Body of pancreas (tissue), 4 donors: Measurements from ENCODE around the gene CPNE7. TPM values are rescaled to one million over a fixed set of nuclear protein-coding genes. Genes with fewer than 3 reads are reported as not detected.

Experiments used
- ATAC-seq: fragments of 150-250 bp; one replicate; pipeline ENCODE4 v1.9.1; 2016
- DNase-seq, 4 donors: peaks; one replicate each; pipeline ENCODE4 v3.0.0-alpha.2; 2019
- H3K27ac ChIP-seq, 4 donors: fragments of 200-600 bp; sonication (generic); 1 replicate in 3 of 4; 2 replicates in 1 of 4; pipeline versions ENCODE4 v1.5.1 to v1.6.1; 2016 to 2019; ENCODE audit warnings: mild to moderate bottlenecking in 1 of 4, mixed read lengths in 1 of 4, moderate library complexity in 1 of 4
- H3K27me3 ChIP-seq, 2 donors: fragments of 200-600 bp; sonication (generic); one replicate each; pipeline ENCODE4 v1.6.0; 2016; ENCODE audit warnings: mild to moderate bottlenecking in 1 of 2
- H3K36me3 ChIP-seq, 2 donors: fragments of 200-600 bp; sonication (generic); replicated peaks in 1 of 2; 2 replicates each; pipeline ENCODE4 v1.5.1; 2016; ENCODE audit warnings: low read depth in 2 of 2; ENCODE audit not compliant: insufficient read depth in 1 of 2
- H3K4me1 ChIP-seq: fragments of 200-600 bp; sonication (generic); one replicate; pipeline ENCODE4 v1.6.0; 2016
- H3K4me3 ChIP-seq, 2 donors: fragments of 200-600 bp; sonication (generic); 1 replicate in 1 of 2; 2 replicates in 1 of 2; pipeline ENCODE4 v1.5.1; 2016 to 2019
- H3K9me3 ChIP-seq, 3 donors: fragments of 200-600 bp; sonication (generic); 1 replicate in 2 of 3; 2 replicates in 1 of 3; pipeline ENCODE4 v1.5.1; 2016
- CTCF ChIP-seq, 7 experiments: fragments of 450-650 bp in 4 of 7; fragments of 200-600 bp in 3 of 7; sonication (generic) in 3 of 7; IDR thresholded peaks; one replicate each; pipeline ENCODE4 v1.5.1; 2016 to 2019; ENCODE audit warnings: antibody characterized with exemption in 7 of 7
- POLR2A ChIP-seq, 3 donors: fragments of 450-650 bp; IDR thresholded peaks; one replicate each; pipeline ENCODE4 v1.6.1; 2016; ENCODE audit warnings: antibody characterized with exemption in 3 of 3, mild to moderate bottlenecking in 2 of 3
- WGBS, 2 donors: methylation state at CpG; one replicate each; pipeline ENCODE4 v1.1.5; 2017; 5-methylcytosine and 5-hydroxymethylcytosine counted together
- intact Hi-C: fragments of 100-400 bp; cut with DNase I; formaldehyde crosslinking; loops from one replicate; pipeline ENCODE4 v1.15.1; 2023
- total RNA-seq, 2 donors: library from RNA; depleted of rRNA; stranded (reverse); fragments of >200 nt; gene quantifications; one replicate each; pipeline ENCODE4 v1.1.0, GENCODE V29; 2016

The CPNE7 gene
- total RNA-seq, 2 donors from 2014 or later, result 2.1 TPM; not detected in 1

- no peaks in the 10 kb centered on the region for H3K9me3 ChIP-seq
- DNase-seq (peak; percentile 73 to 83 (median 80)), ATAC-seq (peak; percentile 20)
- TF ChIP-seq POLR2A (IDR thresholded peaks at IDR 0.05) (no peak), CTCF (IDR thresholded peaks at IDR 0.05) (peak; percentile 42 to 70 (median 63))
- WGBS, 2 donors, result 64 to 71% methylated on average over 26 to 34 of the region's 34 CpGs
- H3K4me1 ChIP-seq, result peaks cover 18% of the 10 kb centered on the region
- H3K27me3 ChIP-seq, result no peaks in the 10 kb centered on the region
- H3K27ac ChIP-seq, result no peak overlapping the region
- peaks cover 0 to 5% of the 10 kb centered on the region in 2 donors for H3K36me3 ChIP-seq
- H3K4me3 ChIP-seq, result no peak overlapping the region
- intact Hi-C loops, result no loop called here
These were observed 18.5 kb upstream of the CPNE7 start for GRCh38 chr16:89556750-89557689.

DNA sequence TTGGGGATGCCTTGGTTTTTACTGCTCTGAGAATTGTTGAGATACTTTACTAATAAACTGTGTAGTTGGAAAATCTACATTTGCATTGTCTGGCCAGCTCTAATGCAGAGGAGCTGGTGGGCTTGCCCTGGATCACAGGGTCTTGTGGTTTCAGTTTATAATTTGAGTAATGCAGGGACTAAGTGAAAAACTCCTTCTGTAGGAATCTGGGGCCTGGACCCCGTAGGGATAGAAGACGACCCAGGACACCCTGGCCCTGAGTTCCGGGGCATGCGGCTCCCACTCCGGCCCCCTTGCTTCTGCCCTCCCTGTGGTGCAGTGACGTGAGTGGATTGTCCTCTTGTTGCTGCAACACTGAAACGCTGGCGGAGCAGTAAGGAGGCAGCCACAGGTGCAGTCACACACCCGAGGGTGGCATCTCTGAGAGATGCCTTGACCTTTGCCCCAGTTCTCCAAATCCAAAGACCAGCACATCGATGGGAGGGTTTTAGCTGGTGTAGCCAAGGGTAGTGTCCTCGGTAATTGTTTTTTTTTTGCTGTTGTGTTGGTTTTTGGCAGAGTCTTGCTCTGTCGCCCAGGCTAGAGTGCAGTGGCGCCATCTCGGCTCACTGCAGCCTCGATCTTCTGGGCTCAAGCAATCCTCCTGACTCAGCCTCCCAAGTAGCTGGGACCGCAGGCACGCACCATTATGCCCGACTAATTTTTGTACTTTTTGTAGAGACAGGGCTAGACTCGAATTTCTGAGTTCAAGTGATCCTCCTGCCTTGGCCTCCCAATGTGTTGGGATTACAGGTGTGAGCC lies 17.7 kb upstream of the CPNE7 start:
- ATAC-seq (no peak), DNase-seq (no peak)
- 77 to 80% methylated on average over 18 to 19 of the region's 19 CpGs for WGBS, 2 donors
- peaks cover 0 to 7% of the 10 kb centered on the region in 2 donors for H3K36me3 ChIP-seq
- no peaks in the 10 kb centered on the region for H3K9me3 ChIP-seq
- H3K4me1 ChIP-seq, result peaks cover 26% of the 10 kb centered on the region
- H3K4me3 ChIP-seq, result no peak overlapping the region
- H3K27me3 ChIP-seq, result no peaks in the 10 kb centered on the region
- TF ChIP-seq CTCF (IDR thresholded peaks at IDR 0.05), result no peak
- TF ChIP-seq POLR2A (IDR thresholded peaks at IDR 0.05), result no peak
- intact Hi-C loops, result no loop called here
- H3K27ac ChIP-seq, result no peak overlapping the region

GRCh38 chr16:89560378-89561141 lies 15.0 kb upstream of the CPNE7 start, which contains the start of gene RPL13:
Gene RPL13, plus strand, starts transcription at chr16:89560682. Its CDS starts 278 bp downstream, at chr16:89560960.
- DNase-seq (peak; percentile 94 to 97 (median 96)), ATAC-seq (peak; percentile 97)
- intact Hi-C loops, result no loop called here
- peak within 1 kb of the TSS; percentile 80 to 97 (median 92) for H3K27ac ChIP-seq
- peak within 1 kb of the TSS; percentile 21 to 90 for H3K4me3 ChIP-seq
- peaks cover 5 to 20% of the 10 kb centered on the region in 2 donors for H3K36me3 ChIP-seq
- H3K9me3 ChIP-seq, result no peaks in the 10 kb centered on the region
- H3K4me1 ChIP-seq, result peaks cover 53% of the 10 kb centered on the region
- 0% methylated on average over 15 to 60 of the region's 87 CpGs for WGBS, 2 donors
- TF ChIP-seq CTCF (IDR thresholded peaks at IDR 0.05), result peak in 2 of 7 experiments; percentile 2 to 11
- peak; percentile 98 to 99 (median 99) for TF ChIP-seq POLR2A (IDR thresholded peaks at IDR 0.05)
- H3K27me3 ChIP-seq, result no peaks in the 10 kb centered on the region

- H3K27ac ChIP-seq, result peak overlapping the region; percentile 80 to 97 (median 92)
- H3K4me3 ChIP-seq, result peak overlapping the region; percentile 21 to 90
- no peaks in the 10 kb centered on the region for H3K9me3 ChIP-seq
- peaks cover 60% of the 10 kb centered on the region for H3K4me1 ChIP-seq
- peaks cover 5 to 18% of the 10 kb centered on the region in 2 donors for H3K36me3 ChIP-seq
- ATAC-seq, result no peak
- intact Hi-C loops, result no loop called here
- WGBS, 2 donors, result 2 to 4% methylated on average over 41 to 55 of the region's 58 CpGs
- DNase-seq, result no peak
- TF ChIP-seq POLR2A (IDR thresholded peaks at IDR 0.05) (no peak), CTCF (IDR thresholded peaks at IDR 0.05) (no peak)
- no peaks in the 10 kb centered on the region for H3K27me3 ChIP-seq
These were observed 14.2 kb upstream of the CPNE7 start for GRCh38 chr16:89561142-89561883.
